HTR-8/SVneo (cell line): ENCODE data around the gene MSH3.
A peak's percentile ranks its signal among the peaks of the same experiment; 100 is the strongest.
"Not testable (repeated sequence)": the region's sequence is repeated elsewhere in the genome, so short reads cannot be mapped to it uniquely, and the experiment has no call there.

Source experiments
- DNase-seq: peaks from one replicate; pipeline ENCODE4 v3.0.0; 2011; ENCODE audit warnings: low spot score, mixed read lengths; ENCODE audit not compliant: insufficient read length
- FAIRE-seq: peaks from 2 replicates; lab custom pipeline; 2011; peaks lifted over from hg19 to GRCh38; lab: Jason Lieb, UNC

Gene MSH3

DNA sequence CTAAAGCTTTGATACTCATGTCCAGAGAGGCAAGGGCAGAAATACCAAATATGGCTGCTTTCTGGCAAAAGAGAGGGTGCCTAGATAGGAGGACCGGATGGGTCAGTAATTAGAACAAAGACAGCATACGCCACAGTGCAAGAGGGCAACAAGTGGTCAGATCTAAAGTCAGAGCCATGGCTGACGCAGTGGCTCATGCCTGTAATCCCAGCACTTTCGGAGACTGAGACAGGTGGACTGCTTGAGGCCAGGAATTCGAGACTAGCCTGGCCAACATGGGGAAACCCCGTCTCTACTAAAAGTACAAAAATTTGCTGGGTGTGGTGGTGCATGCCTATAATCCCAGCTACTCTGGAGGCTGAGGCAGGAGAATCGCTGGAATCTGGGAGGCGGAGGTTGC is 129.3 kb downstream of the MSH3 start:
- FAIRE-seq: not testable (repeated sequence)

DNA sequence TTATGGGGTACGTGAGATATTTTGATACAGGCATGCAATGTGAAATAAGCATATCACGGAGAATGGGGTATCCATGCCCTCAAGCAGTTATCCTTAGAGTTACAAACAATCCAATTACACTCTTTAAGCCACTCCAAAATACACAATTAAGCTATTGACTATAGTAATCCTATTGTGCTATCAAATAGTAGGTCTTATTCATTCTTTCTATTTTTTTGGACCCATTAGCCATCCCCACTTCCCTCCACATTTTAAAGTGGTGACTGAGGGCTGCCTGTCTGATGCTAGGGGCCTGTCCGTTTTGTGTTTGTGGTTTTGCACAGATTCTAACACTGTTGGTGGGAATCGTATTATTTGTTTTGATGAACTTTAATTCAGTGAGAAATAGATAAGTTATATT is 130.0 kb downstream of the MSH3 start:
- FAIRE-seq: no peak
- no peak for DNase-seq

More for the DNA sequence above, 129.3 kb downstream of the MSH3 start:
- DNase-seq: not testable (repeated sequence)

DNA sequence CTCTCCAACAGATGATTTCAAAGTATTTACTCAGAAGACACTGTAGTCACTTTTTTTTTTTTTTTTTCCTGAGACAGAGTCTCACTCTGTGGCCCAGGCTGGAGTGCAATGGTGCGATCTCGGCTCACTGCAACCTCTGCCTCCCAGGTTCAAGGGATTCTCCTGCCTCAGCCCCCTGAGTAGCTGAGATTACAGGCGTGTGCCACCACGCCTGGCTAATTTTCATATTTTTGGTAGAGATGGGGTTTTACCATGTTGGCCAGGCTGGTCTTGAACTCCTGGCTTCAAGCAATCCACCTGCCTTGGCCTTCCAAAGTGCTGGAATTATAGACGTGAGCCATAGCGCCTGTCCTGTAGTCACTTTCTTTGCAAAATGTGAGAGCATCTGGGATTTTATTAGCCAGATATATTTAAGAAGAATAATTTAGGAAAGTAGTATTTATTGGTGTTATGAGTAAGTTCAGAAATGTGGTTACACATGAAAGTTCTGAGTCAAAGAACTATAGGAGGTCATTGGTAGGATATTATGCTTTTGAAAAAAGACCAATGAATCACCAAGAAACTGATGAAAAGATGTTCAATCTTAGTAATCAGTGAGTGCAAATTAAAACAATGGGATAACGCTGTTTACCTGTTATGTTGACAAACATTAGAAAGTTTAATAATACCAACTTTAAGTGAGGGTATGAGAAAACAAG is 135.0 kb downstream of the MSH3 start:
- DNase-seq, FAIRE-seq: not testable (repeated sequence)

DNA sequence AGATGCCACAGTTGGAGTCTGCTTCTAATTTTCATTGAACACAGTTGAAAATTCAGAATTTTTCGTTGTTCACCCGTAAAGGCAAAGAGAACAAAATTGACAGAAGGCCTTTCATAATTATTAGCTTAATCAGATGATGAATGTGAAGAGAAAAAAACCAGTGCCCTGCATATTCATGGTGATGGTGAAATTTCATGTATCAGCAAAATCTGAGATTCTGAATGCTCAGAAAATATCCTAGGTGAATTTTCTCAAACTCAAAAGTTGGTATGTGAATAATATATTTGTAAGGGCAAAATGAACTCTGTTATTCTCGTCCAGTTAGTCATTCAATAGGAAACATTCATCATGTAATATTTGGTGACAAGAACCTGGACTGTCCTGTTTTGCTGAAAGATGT is 136.2 kb downstream of the MSH3 start:
- DNase-seq (no peak), FAIRE-seq (no peak)

DNA sequence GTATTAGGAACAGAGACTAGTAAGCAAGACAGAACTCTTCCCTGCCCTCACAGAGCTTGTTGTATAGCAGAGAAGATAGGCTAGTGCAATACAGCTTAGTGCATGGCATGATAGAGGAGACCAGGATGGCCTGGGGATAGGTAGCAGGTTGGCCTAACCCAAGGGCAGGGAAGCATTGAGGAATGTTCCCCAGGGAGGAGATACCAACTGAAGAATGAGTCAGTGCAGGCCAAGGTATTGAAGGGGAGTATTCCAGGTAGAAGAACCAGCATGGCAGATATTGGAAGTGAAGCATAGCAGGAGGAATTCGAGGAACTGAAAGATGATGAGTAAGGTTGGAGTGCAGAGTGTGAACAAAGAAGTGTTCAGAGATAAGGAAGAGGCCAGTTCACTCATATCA is 138.9 kb downstream of the MSH3 start:
- FAIRE-seq (no peak), DNase-seq (no peak)

DNA sequence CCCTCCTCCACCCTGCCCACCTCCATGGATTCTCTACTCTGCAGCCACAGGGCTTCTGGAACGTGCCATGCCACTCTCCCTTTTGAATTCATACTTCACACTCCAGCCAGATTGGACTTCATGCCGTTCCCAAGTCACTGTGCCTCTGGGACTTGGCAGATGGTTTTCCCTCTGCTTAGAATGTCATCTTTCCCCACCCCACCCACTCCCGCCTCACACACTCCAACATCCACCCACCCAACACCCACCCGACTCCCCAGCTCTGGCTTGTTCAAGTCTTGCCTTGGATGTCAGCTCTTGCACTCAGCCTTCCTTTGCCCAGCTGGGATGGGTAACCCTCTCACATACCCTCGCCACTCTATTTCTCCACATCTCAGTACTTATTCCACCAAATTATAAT is 142.4 kb downstream of the MSH3 start:
- FAIRE-seq (peak; percentile 36), DNase-seq (no peak)

DNA sequence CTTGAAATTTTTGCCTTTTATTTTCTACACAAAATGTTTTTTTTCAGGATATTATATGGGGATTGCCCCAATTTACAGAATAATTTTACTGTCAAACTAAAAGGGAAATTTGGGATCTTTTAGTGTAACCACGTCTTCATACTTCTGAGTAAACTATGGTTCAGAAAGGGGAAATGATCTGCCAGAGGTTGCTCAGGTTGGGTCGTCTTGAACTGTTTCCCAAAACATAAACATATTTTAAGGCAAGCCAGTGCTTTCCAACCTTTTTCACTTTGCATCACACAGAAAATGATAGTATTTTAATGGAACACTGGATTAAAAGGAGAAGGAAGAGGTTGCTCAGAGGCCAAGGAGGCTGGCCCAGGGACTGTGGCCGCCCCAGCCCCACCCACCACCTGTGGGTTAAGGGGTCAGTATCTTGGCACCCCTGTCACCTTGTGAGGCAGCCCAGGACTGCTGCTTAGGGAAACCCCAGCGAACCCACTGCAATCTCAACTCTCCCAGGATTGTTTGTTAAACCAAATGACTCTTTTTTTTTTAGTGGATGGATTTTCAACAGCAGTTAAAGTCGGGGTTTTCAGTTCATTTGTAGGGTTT is 143.1 kb downstream of the MSH3 start:
- DNase-seq: no peak
- no peak for FAIRE-seq

DNA sequence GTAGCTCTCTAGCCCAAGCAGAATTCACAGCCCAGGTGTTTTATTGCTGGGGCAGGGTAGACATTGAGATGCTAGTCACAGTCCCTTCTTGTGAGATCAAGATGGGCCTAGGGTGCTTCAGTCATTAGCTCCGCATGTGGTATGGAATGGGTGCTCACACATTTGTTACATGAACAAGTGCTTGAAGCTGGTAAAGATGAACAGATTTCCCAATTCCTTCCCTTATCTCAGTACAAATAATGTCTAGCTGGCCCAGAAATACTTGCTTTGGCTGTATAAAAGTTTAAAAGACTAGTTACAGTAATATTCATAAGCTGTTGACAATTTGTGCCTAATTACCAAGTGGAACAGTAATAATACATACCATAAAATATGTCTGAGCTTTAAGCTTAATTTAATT is 143.7 kb downstream of the MSH3 start:
- no peak for DNase-seq
- no peak for FAIRE-seq

DNA sequence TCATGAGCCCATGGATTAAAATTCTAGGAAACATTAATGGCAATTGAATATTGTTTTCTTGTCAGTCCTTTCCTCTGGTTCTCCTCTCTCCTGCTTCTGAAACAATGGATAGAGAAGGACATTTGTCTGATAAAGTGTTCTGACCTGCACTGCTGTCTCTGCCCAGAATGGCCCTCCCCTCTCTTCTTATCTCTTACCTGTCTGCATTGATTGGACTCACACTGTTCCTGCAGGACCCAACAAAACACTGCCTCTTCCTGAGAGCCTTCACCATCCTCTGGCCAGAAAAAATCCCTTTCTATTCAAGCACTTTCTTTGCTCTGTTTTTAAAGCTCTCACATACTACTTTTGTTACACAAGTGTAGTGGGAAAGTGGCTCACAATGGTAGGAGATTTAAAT is 144.2 kb downstream of the MSH3 start:
- FAIRE-seq: no peak
- DNase-seq: no peak

DNA sequence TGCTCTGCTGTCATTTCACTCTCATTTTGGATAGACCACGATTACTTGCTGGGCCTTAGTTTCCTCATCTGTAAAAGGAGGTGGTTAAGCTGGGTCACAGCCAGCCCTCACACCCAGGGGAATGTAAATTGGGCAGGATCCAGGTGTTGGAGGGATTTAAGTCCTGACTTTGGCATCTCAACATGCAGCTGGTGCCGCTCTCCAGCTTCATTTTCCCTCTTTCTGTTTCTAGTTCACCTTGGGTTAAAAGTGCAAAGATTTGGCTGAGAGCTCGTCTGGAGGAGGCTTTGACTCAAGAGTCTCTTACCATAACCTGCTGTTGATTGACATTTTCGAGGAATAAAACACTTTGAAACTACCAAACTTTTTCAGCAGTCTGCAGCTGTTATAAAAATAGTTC is 144.6 kb downstream of the MSH3 start:
- FAIRE-seq (no peak), DNase-seq (no peak)

DNA sequence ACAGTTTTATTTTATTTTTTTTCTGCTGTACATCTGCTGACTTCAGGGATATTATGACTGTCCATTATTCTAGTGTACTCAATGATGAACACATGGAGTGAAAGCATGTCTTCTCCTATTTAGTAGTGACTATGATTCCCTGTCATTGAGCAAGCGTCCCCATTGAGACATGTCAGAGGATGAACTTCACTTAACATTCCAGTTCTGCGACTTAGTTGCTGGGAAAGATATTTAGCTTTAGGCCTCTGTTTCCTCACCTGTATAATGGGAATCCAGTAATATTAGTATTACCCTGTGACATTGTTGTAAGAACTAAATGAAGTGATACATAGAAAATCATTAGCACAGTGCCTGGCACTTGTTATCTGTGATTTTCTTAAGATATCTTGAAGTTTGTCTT is 145.1 kb downstream of the MSH3 start:
- DNase-seq (no peak), FAIRE-seq (no peak)

DNA sequence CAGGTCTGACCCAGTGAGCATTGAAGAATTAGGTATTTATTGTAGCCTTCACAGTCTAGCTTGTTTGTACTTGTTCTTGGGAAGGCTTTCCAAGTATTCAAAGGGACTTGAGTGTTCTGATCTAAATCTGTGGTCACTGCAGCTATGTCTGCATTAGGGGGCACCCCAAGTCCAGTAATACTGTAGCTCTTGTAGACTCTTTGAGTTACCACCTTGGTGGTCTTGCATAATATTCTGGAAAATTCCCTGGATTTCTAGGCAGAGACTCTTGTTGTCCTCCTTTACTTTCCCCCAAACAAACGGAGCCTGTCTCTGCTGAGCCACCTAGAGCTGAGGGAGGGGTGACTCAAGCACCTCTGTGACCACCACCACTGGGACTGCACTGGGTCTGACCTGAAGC is 149.9 kb downstream of the MSH3 start:
- no peak for FAIRE-seq

DNA sequence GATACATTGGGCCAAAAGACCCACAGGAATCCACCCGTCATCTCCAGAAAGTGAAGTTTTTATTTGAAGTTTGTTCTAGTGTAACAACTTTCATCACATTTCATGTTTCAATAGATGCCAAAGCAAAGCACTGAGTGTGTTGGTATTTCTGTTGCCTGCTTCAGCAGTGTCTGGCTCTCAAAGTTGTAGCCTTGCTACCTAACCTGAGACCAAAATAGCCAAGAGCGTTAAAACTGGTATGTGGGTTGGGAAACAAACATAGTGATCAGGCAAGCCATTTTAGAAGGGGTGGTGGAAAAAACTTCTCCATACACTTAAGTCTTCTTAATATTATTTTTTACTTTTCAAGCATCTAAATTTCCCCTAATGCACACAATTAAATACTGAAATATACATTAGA is 150.6 kb downstream of the MSH3 start:
- FAIRE-seq: no peak

More for the DNA sequence above, 149.9 kb downstream of the MSH3 start:
- no peak for DNase-seq

DNA sequence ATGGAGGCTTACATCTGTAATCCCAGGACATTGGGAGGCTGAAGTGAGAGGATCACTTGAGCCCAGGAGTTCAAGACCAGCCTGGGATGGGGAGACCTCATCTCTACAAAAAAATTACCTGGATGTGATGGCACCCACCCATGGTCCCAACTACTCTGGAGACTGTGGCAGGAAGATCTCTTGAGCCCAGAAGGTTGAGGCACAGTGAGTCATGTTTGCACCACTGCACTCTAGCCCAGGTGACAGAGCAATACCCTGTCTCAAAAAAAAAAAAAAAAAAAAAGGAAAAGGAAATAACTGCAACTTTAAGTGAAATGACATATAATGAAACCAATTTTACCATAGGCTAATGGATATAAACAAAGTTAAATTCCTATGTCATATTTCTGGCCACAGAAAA is 152.5 kb downstream of the MSH3 start:
- DNase-seq: no peak
- no peak for FAIRE-seq

More for the DNA sequence above, 150.6 kb downstream of the MSH3 start:
- no peak for DNase-seq

DNA sequence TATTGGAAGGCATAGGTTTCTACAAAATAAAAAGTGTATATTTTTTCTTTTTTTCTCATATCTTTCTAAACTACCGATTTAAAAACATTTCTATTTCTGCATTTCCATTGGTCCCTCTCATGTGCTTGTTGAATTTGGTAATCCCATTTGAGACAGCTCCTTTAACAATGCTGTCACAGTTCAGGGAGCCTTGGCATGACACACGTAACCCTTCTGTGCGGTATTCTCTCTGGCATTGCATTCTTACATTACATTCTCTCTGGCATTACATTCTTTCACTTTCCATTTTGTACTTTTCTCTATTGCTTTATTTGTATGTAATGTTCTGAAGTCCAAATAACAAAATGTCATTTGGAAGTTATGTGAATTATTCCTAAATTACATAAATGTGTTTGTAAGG is 155.0 kb downstream of the MSH3 start:
- no peak for DNase-seq
- FAIRE-seq: no peak

DNA sequence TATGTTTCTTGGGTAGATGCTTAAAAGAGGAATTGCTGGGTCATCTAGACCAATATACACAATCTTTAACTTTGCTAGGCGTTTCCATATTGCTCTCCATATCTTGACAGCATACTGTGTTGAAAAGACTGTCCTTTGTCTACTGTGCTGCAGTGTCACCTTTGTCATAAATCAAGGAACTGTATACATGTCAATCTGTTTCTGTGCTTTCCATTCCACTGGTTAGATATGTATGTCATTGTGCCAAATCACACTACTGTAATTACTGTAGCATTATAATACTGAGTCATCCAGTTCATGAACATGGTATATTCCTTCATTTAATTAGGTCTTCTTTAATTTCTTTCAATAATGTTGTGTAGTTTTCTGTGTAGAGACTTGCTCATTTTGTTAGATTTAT is 156.0 kb downstream of the MSH3 start:
- FAIRE-seq (no peak), DNase-seq (no peak)

DNA sequence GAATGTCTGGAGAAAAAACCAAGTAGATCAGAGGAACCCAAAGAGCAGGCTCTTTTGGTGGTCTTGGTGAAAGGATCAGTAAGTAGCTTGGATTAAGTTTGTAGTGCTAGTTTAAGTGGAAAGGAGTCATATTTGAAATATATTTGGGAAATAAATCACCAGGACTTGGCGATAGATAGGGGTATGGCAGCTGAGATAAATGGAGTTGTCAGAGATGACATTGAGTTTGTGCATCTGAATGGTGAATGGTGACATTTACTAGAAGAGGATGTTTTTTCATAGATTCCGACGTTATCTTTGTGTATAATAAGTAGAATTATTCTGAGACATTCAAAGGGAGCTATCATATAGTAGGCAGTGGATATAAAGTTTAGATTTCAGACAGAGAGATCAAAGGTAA is 162.1 kb downstream of the MSH3 start:
- FAIRE-seq (no peak), DNase-seq (no peak)

DNA sequence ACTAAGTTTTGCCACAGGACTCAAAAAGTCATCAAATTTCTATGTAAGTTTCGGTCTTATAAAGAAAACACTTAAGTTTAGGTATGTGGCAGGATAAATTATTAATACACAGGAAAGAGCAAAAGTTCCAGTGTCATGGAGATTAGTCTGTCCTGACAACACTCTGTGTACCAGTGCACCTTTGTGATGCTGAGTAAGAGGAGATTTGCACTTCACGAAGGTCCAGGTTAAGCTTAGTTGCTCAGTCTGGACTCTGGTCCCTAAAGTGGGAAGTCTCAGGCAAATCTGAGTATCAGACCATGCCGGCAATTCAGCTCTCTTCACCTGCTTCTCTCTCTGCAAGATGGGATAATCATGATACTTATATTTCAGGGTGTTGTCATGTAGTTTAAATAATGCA is 166.2 kb downstream of the MSH3 start:
- FAIRE-seq (no peak), DNase-seq (no peak)

DNA sequence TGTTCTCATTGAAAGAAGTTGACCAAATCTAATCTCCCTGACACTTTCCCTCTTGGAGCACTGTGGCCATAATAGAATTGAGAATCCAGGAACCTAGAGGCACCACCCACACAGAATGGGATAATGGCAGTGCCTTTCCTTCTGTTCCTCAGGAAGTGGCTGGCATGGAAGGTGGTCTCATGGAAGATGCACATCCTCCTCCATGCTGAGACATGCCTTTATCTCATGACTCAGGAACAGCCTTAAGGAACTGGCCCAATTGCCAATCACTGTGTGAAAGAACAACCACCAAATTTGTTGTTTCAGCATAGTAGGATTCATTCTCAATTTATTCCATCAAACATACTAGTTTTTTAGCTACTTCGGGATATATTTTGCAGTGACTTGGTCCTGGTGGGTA is 168.2 kb downstream of the MSH3 start:
- FAIRE-seq: no peak
- DNase-seq: no peak

DNA sequence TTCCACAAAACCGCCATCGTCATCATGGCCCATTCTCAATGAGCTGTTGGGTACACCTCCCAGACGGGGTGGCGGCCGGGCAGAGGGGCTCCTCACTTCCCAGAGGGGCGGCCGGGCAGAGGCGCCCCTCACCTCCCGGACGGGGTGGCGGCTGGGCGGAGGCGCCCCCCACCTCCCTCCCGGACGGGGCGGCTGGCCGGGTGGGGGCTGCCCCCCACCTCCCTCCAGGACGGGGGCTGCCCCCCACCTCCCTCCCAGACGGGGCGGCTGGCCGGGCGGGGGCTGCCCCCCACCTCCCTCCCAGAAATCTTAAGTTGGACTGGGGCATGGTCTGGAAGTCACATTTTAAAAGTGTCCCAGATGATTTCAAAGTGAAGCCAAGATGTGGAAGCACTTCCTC is 169.7 kb downstream of the MSH3 start:
- not testable (repeated sequence) for FAIRE-seq

DNA sequence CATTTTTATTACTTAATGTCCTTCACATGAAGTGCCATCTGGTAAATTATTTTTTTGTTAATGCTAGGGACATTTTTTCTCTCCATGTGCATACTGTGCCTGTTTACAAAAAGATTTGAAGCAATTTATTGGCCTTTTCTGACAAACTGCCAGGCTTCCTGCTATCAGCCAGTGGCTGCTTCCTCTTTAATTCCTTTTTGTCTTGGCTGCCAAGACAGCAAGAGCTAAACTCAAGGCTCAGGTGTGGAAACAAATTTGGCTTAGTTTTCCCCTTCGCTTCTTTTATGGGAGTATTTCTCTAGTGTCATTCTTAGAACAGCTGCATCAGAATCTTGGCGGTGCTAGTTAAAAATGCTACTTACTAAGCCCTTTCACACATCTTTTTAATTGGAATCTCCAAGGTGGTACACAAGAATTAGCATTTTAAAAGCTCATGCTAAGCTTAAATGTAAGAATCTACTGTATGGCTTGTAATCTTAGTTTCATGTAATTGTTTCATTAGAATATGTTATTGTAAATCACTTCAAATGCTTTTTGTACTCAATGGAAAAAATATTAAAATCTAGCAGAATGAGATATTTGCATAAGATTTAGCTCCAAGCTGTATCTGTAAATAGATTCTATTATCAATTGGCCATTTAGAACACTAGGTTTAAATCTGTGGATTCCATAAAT is 171.5 kb downstream of the MSH3 start:
- DNase-seq: no peak
- no peak for FAIRE-seq

More for the DNA sequence above, 169.7 kb downstream of the MSH3 start:
- DNase-seq: not testable (repeated sequence)

DNA sequence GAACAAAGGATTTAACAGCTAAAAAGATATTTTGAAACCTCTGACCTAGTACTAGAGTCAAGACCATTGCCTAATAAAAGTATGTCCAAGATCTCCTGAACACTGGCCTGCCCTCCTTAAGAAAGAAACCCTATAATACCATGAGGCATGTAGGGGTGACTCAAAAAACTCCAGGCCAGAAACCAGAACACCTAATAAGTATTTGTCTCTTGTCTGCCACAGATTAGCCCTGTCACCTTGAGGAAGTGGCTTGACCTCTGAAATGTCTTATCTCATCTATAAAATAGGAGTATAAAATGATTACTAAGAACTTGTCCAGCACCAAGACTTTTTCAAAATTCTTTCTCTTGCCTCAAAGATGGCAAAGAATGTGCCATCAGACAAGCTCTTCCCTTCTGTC is 180.3 kb downstream of the MSH3 start:
- FAIRE-seq: no peak
- DNase-seq: no peak
